SH-SY5Y (cell line): ENCODE results near the gene NOX4.

Source experiments
- GATA2 ChIP-seq: IDR thresholded peaks from 2 replicates; pipeline ENCODE4 v1.6.1; 2011; ENCODE audit warnings: mild to moderate bottlenecking, low read depth, low read length
- GATA3 ChIP-seq: IDR thresholded peaks from 2 replicates; pipeline ENCODE4 v1.6.1; 2011; ENCODE audit warnings: low read depth, mild to moderate bottlenecking, low read length, moderate library complexity

- no peak for TF ChIP-seq GATA2
- TF ChIP-seq GATA3 = no peak
Observed at GRCh38 chr11:89442801-89443200, 48.4 kb downstream of the NOX4 start.
